A549 (cell line): Measurements from ENCODE around the gene CNGA1. TPM values are rescaled to one million over a fixed set of nuclear protein-coding genes. Genes with fewer than 3 reads are reported as not detected.

Source experiments
- ATAC-seq, 2 experiments: fragments of 200-7000 bp in 1 of 2; fragments of >200 bp in 1 of 2; cut with Nextera tagmentation in 1 of 2; cut with Tn5 transposase in 1 of 2; 3 replicates each; pipeline versions ENCODE4 v1.8.0 to v1.9.1; 2018 to 2020; ENCODE audit warnings: mild to moderate bottlenecking in 1 of 2, moderate library complexity in 1 of 2
- CTCF ChIA-PET: fragments of 300-600 bp; sonication (Branson Sonifier 250); formaldehyde crosslinking; extraction: SDS; loops from one replicate; lab custom pipeline; 2021; ENCODE audit warnings: antibody characterized with exemption, inconsistent platforms; lab: Yijun Ruan, JAX
- POLR2A ChIA-PET: fragments of 350-600 bp; formaldehyde crosslinking; extraction: SDS; loops from one replicate; lab custom pipeline; 2021; ENCODE audit warnings: antibody characterized with exemption, inconsistent platforms; lab: Yijun Ruan, JAX
- DNase-seq, 2 experiments: peaks; one replicate each; pipeline versions ENCODE4 v3.0.0 to v3.0.0-alpha.2; 2011 to 2016; ENCODE audit warnings: low read depth in 1 of 2, low spot score in 1 of 2
- FAIRE-seq: peaks from 2 replicates; lab custom pipeline; 2011; peaks lifted over from hg19 to GRCh38; lab: Jason Lieb, UNC
- H3K27ac ChIP-seq, 2 experiments: fragments of >200 bp; sonication (Bioruptor Twin); formaldehyde crosslinking; 3 replicates each; pipeline ENCODE4 v1.5.1; 2016 to 2017
- H3K4me1 ChIP-seq: fragments of >200 bp; sonication (Bioruptor Twin); formaldehyde crosslinking; 3 replicates; pipeline ENCODE4 v1.6.1; 2016
- H3K4me2 ChIP-seq: fragments of >200 bp; sonication (Bioruptor Twin); formaldehyde crosslinking; 3 replicates; pipeline ENCODE4 v1.6.1; 2016
- H3K4me3 ChIP-seq: fragments of >200 bp; sonication (Bioruptor Twin); formaldehyde crosslinking; 3 replicates; pipeline ENCODE4 v1.5.1; 2016
- H3K9me3 ChIP-seq: fragments of >200 bp; sonication (Bioruptor Twin); formaldehyde crosslinking; 3 replicates; pipeline ENCODE4 v1.6.1; 2016
- CEBPB ChIP-seq, 2 experiments: fragments of >200 bp in 1 of 2; sonication (Bioruptor Twin) in 1 of 2; formaldehyde crosslinking in 1 of 2; IDR thresholded peaks; 2 replicates each; pipeline ENCODE4 v1.6.1; 2012 to 2016
- FOSB ChIP-seq: fragments of 250-450 bp; sonication (Bioruptor Pico); IDR thresholded peaks from 2 replicates; pipeline ENCODE4 v1.5.0; 2020; ENCODE audit warnings: mild to moderate bottlenecking, moderate library complexity
- GATA3 ChIP-seq: IDR thresholded peaks from 2 replicates; pipeline ENCODE4 v1.6.1; 2012; ENCODE audit warnings: borderline replicate concordance
- JUNB ChIP-seq: fragments of >200 bp; sonication (Bioruptor Twin); formaldehyde crosslinking; IDR thresholded peaks from 2 replicates; pipeline ENCODE4 v1.6.1; 2016
- KDM1A ChIP-seq: fragments of 200-600 bp; sonication (generic); IDR thresholded peaks from 2 replicates; pipeline ENCODE4 v1.6.1; 2016; ENCODE audit warnings: low read depth, mild to moderate bottlenecking
- MAFK ChIP-seq: fragments of 450-650 bp; IDR thresholded peaks from 2 replicates; pipeline ENCODE4 v1.6.1; 2014; ENCODE audit not compliant: partially characterized antibody
- MYC ChIP-seq: IDR thresholded peaks from 2 replicates; pipeline ENCODE4 v1.6.1; 2012; ENCODE audit warnings: mild to moderate bottlenecking, inconsistent platforms, low read length, improper control_type of control experiment, borderline replicate concordance
- NFE2L2 ChIP-seq: fragments of 150-350 bp; conservative IDR thresholded peaks from 2 replicates; pipeline ENCODE4 v1.6.1; 2014; ENCODE audit warnings: low read length
- NPAS2 ChIP-seq: fragments of 250-450 bp; sonication (Bioruptor Pico); IDR thresholded peaks from 2 replicates; pipeline ENCODE4 v1.8.0; 2022; ENCODE audit warnings: mild to moderate bottlenecking, moderate library complexity, borderline replicate concordance
- RAD21 ChIP-seq, 2 experiments: fragments of >200 bp in 1 of 2; sonication (Bioruptor Twin) in 1 of 2; formaldehyde crosslinking in 1 of 2; IDR thresholded peaks in 1 of 2; conservative IDR thresholded peaks in 1 of 2; 2 replicates in 1 of 2; 3 replicates in 1 of 2; pipeline ENCODE4 v1.6.1; 2012 to 2018; ENCODE audit warnings: inconsistent platforms in 1 of 2
- RCOR1 ChIP-seq: fragments of 150-350 bp; IDR thresholded peaks from 2 replicates; pipeline ENCODE4 v1.6.1; 2014; ENCODE audit warnings: antibody characterized with exemption, low read length, low read depth
- RFX5 ChIP-seq: fragments of 450-650 bp; IDR thresholded peaks from 2 replicates; pipeline ENCODE4 v1.7.1; 2014; ENCODE audit warnings: antibody characterized with exemption, mild to moderate bottlenecking, moderate library complexity
- TP53 ChIP-seq: fragments of 250-450 bp; sonication (Bioruptor Pico); IDR thresholded peaks from 2 replicates; pipeline ENCODE4 v1.5.0; 2021; ENCODE audit warnings: mild to moderate bottlenecking, moderate library complexity
- ZNF302 ChIP-seq: fragments of 250-450 bp; sonication (Bioruptor Pico); IDR thresholded peaks from 2 replicates; pipeline ENCODE4 v1.9.0; 2021; ENCODE audit warnings: inconsistent platforms, mild to moderate bottlenecking, moderate library complexity
- ZSCAN20 ChIP-seq: fragments of 250-450 bp; sonication (Bioruptor Pico); IDR thresholded peaks from 2 replicates; pipeline ENCODE4 v1.8.0; 2022; ENCODE audit warnings: mild to moderate bottlenecking, moderate library complexity
- WGBS: methylation state at CpG from one replicate; pipeline ENCODE4 v1.1.6; 2017; ENCODE audit errors: missing lambda C conversion rate; 5-methylcytosine and 5-hydroxymethylcytosine counted together
- polyA plus RNA-seq, 4 experiments: library from polyadenylated mRNA; depleted of rRNA in 3 of 4; stranded (reverse); fragments of >200 nt; fragmentation: RNase III in 1 of 4; extraction: RNeasy Plus Mini Kit Qiagen cat#74134 plus additional on column Dnase treatment in 1 of 4; gene quantifications; 2 replicates in 3 of 4; 3 replicates in 1 of 4; pipeline ENCODE4 v1.2.3, GENCODE V29; 2011 to 2017
- TF ChIP-seq, protein P1 (sequence below): fragments of >200 bp; sonication (Bioruptor Twin); formaldehyde crosslinking; IDR thresholded peaks from 3 replicates; pipeline ENCODE4 v1.5.1; 2016
- TF ChIP-seq, protein P2 (sequence below): fragments of 150-350 bp; IDR thresholded peaks from 2 replicates; pipeline ENCODE4 v1.6.1; 2014; ENCODE audit warnings: low read depth, mild to moderate bottlenecking, low read length
- TF ChIP-seq, protein P3 (sequence below): fragments of >200 bp; sonication (Bioruptor Twin); formaldehyde crosslinking; IDR thresholded peaks from 3 replicates; pipeline ENCODE4 v1.6.1; 2016

The CNGA1 gene
- polyA plus RNA-seq, 2 of the 4 experiments (the other 2 are of a cell fraction) = 0.12 TPM; not detected in 1

DNA sequence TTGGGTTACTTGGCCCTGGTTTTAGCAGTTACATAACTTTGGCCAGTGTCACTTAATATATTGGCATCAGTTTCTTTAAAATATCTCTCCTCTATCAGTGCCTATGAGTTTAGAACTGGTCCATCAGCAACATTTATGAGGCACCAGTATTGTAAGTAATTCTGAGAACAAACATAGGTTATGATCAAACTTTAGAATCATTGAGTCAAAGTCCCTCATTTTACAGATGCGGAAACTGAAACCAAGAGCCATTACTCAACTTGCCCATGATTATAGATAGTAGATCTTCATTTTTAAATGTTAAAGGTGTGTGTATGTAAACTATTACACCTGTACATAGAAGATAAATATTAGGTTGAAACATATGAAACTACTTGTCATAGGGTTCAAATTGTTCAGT lies 4.6 kb upstream of the CNGA1 start:
- WGBS = 36% methylated on average over 1 of the region's 1 CpG
- no peak for DNase-seq
- no peak overlapping the region for H3K4me3 ChIP-seq
- no peak for TF ChIP-seq RCOR1
- TF ChIP-seq MAFK = no peak
- no peak for TF ChIP-seq TP53 (CRISPR knock-in tag)
- no peak for TF ChIP-seq NFE2L2
- TF ChIP-seq ZSCAN20 (CRISPR knock-in tag) = no peak
- no peak for TF ChIP-seq JUNB
- TF ChIP-seq, protein P1, sequence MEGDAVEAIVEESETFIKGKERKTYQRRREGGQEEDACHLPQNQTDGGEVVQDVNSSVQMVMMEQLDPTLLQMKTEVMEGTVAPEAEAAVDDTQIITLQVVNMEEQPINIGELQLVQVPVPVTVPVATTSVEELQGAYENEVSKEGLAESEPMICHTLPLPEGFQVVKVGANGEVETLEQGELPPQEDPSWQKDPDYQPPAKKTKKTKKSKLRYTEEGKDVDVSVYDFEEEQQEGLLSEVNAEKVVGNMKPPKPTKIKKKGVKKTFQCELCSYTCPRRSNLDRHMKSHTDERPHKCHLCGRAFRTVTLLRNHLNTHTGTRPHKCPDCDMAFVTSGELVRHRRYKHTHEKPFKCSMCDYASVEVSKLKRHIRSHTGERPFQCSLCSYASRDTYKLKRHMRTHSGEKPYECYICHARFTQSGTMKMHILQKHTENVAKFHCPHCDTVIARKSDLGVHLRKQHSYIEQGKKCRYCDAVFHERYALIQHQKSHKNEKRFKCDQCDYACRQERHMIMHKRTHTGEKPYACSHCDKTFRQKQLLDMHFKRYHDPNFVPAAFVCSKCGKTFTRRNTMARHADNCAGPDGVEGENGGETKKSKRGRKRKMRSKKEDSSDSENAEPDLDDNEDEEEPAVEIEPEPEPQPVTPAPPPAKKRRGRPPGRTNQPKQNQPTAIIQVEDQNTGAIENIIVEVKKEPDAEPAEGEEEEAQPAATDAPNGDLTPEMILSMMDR = no peak
- H3K4me2 ChIP-seq = no peak overlapping the region
- POLR2A ChIA-PET = no interaction called here
- H3K9me3 ChIP-seq = no peaks in the 10 kb centered on the region
- H3K4me1 ChIP-seq = no peaks in the 10 kb centered on the region
- no peak for FAIRE-seq
- H3K27ac ChIP-seq = no peak overlapping the region
- ATAC-seq = no peak
- CTCF ChIA-PET = interaction anchor here (2.4 kb wide), 1 partner anchor 13 kb away, joined by 8 read pairs; no protein-coding TSS in a partner anchor

DNA sequence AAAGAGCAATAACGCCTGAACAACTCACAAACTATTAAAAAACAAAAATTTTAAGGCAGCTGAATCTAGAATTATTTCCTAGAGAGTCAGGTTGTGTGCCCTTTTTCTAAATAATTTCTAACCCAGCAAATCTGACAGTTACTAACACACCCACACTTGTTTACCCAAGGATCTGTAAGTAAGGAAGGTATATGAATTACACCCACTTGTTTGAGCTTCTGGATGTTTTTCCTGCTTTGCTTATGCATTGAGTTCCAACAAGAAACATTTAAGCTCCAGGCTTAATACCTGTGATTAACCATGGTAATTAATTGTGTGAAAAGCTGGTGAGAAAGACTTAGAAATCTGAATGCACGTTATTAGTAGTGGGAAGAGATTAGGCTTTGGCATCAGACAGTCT lies 1.6 kb upstream of the CNGA1 start:
- Histone ChIP-seq H3K27ac (no peak overlapping the region), H3K9me3 (no peaks in the 10 kb centered on the region), H3K4me3 (no peak overlapping the region), H3K4me2 (no peak overlapping the region), H3K4me1 (no peaks in the 10 kb centered on the region)
- no peak for DNase-seq
- ChIA-PET CTCF (interaction anchor here (1.1 kb wide), 1 partner anchor 27 kb away, joined by 3 read pairs; no protein-coding TSS in a partner anchor), POLR2A (no interaction called here)
- ATAC-seq = no peak
- TF ChIP-seq RFX5 (no peak), GATA3 (no peak)
- TF ChIP-seq, protein P2, sequence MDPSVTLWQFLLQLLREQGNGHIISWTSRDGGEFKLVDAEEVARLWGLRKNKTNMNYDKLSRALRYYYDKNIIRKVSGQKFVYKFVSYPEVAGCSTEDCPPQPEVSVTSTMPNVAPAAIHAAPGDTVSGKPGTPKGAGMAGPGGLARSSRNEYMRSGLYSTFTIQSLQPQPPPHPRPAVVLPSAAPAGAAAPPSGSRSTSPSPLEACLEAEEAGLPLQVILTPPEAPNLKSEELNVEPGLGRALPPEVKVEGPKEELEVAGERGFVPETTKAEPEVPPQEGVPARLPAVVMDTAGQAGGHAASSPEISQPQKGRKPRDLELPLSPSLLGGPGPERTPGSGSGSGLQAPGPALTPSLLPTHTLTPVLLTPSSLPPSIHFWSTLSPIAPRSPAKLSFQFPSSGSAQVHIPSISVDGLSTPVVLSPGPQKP = no peak
- 54% methylated on average over 2 of the region's 2 CpGs for whole genome bisulfite sequencing
- no peak for FAIRE-seq

DNA sequence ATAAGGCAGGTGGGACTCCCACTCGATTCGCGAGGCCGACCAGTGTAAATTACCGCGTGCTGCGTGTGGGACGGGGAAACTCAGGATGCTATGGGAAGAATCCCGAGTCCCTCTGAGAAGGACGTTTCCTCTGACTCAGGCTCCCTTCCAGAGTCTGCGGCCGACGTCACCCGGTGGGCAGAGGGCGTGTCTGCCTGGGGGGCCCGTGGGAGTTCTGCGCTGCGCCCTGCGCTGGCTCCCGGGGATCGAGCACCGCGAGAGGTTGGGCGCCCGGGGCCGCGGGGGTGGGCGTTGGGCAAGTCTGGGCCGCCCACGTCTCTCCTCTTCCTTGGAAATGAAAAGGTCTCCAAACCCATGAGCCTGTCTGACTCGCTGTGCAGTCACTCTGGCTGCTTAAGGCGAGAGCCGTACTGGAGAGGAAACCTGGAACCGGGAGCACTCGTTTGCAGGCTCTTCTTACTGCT lies 659 bp upstream of the CNGA1 start:
- CTCF ChIA-PET = no interaction called here
- peak overlapping the region; percentile 31 to 79; a peak in 4 of 6 replicates for H3K27ac ChIP-seq
- FAIRE-seq = no peak

DNA sequence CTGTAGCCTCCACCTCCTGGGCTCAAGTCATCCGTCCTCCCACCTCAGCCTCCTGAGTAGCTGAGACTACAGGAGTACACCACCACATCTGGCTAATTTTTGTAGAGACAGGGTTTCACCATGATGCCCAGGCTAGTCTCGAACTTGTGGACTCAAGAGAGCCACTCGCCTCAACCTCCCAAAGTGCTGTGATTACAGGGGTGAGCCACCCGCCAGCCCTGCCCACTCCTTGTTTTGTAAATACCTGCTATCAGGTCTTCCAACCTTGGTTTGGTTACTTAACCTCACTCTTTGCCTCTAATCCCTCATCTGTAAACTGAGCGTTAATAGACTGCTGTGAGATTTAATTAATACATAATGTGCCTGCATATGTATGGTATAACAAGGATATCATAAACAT lies 803 bp downstream of the CNGA1 start:
- H3K4me1 ChIP-seq = no peaks in the 10 kb centered on the region
- ChIA-PET CTCF (interaction anchor here (0.9 to 1.2 kb wide), 2 partner anchors 18 to 75 kb away, joined by 3 to 4 read pairs; no protein-coding TSS in a partner anchor), POLR2A (no interaction called here)
- H3K4me2 ChIP-seq = peak overlapping the region; percentile 100
- no peak for TF ChIP-seq MYC
- no peak for TF ChIP-seq CEBPB (IDR thresholded peaks at IDR 0.05)
- TF ChIP-seq KDM1A = no peak
- TF ChIP-seq, protein P3, sequence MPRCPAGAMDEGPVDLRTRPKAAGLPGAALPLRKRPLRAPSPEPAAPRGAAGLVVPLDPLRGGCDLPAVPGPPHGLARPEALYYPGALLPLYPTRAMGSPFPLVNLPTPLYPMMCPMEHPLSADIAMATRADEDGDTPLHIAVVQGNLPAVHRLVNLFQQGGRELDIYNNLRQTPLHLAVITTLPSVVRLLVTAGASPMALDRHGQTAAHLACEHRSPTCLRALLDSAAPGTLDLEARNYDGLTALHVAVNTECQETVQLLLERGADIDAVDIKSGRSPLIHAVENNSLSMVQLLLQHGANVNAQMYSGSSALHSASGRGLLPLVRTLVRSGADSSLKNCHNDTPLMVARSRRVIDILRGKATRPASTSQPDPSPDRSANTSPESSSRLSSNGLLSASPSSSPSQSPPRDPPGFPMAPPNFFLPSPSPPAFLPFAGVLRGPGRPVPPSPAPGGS = no peak
- TF ChIP-seq NPAS2 (CRISPR knock-in tag) = no peak
- no peak for TF ChIP-seq RAD21 (conservative IDR thresholded peaks at IDR 0.05 in 1 of 2, IDR thresholded peaks at IDR 0.05 in 1 of 2)
- no peak for TF ChIP-seq ZNF302 (CRISPR knock-in tag)
- 63% methylated on average over 5 of the region's 5 CpGs for WGBS
- ATAC-seq (no peak), DNase-seq (no peak), FAIRE-seq (no peak)
- peak overlapping the region; percentile 74 for H3K4me3 ChIP-seq
- H3K27ac ChIP-seq = no peak overlapping the region
- H3K9me3 ChIP-seq = no peaks in the 10 kb centered on the region

More for the DNA sequence above, 659 bp upstream of the CNGA1 start:
- H3K9me3 ChIP-seq = no peaks in the 10 kb centered on the region
- peak; percentile 65 to 72 for ATAC-seq
- TF ChIP-seq FOSB (CRISPR knock-in tag) = no peak
- no peak for TF ChIP-seq ZSCAN20 (CRISPR knock-in tag)
- TF ChIP-seq, all 56 proteins: peak for 0
- no peaks in the 10 kb centered on the region for H3K4me1 ChIP-seq
- peak; percentile 20 to 25 for DNase-seq
- POLR2A ChIA-PET = no interaction called here
- H3K4me2 ChIP-seq = peak overlapping the region; percentile 100
- 10% methylated on average over 13 of the region's 35 CpGs for WGBS
- peak overlapping the region; percentile 74 for H3K4me3 ChIP-seq
